NCI-H2171 treated with DMSO at 0.1 percent for 48 hours (cell line): ENCODE results near the gene SEPTIN6.

Experiments
- DNase-seq: peaks from one replicate; lab custom pipeline; 2025; lab: John Stamatoyannopoulos, UW

Gene SEPTIN6

GRCh38 chrX:119647552-119648420 is 45.2 kb downstream of the SEPTIN6 start:
- no peak for DNase-seq

- DNase-seq = no peak
Observed at GRCh38 chrX:119647089-119647488, 45.9 kb downstream of the SEPTIN6 start.

GRCh38 chrX:119646515-119646914 is 46.5 kb downstream of the SEPTIN6 start:
- DNase-seq = no peak

GRCh38 chrX:119643696-119644095 is 49.3 kb downstream of the SEPTIN6 start:
- DNase-seq = peak; percentile 25
